Measurements from ENCODE around the gene FLT3. TPM values are rescaled to one million over a fixed set of nuclear protein-coding genes. Genes with fewer than 3 reads are reported as not detected.

The FLT3 gene
- total RNA-seq, 1 donor from 2014 or later: 0.07 TPM

DNA sequence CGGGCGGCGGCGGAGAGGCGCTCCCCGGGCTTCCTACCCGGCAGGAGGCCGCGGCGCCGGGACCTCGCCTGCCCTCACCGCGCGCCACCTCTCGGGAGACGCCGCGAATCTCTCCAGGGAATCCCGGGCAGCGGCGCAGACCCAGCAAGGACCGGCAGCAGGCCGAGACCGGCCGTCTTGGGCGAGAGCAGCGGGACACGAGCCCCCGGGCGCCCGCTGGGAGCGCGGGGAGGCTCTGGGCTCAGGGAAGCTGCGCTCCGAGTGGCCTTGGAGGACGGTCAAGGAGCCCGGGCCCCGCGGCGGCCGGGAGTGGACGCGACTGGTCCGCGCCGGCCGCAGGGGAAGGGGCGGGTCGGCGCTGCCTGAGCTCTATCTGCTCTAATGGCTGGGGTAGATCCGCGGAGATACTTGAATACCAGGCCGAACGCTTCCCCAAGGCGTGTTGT is 145.9 kb downstream of the FLT3 start:
- Mint-ChIP-seq H3K27me3 (peaks cover 58% of the 10 kb centered on the region), H3K9me3 (peaks cover 2% of the 10 kb centered on the region), H3K27ac (no peak overlapping the region), H3K36me3 (ENCODE audit: low read depth) (no peaks in the 10 kb centered on the region), H3K4me3 (peak overlapping the region; percentile 77), H3K4me1 (peaks cover 15% of the 10 kb centered on the region)
- TF ChIP-seq, protein P1, sequence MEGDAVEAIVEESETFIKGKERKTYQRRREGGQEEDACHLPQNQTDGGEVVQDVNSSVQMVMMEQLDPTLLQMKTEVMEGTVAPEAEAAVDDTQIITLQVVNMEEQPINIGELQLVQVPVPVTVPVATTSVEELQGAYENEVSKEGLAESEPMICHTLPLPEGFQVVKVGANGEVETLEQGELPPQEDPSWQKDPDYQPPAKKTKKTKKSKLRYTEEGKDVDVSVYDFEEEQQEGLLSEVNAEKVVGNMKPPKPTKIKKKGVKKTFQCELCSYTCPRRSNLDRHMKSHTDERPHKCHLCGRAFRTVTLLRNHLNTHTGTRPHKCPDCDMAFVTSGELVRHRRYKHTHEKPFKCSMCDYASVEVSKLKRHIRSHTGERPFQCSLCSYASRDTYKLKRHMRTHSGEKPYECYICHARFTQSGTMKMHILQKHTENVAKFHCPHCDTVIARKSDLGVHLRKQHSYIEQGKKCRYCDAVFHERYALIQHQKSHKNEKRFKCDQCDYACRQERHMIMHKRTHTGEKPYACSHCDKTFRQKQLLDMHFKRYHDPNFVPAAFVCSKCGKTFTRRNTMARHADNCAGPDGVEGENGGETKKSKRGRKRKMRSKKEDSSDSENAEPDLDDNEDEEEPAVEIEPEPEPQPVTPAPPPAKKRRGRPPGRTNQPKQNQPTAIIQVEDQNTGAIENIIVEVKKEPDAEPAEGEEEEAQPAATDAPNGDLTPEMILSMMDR (IDR thresholded peaks at IDR 0.05): no peak
- ATAC-seq (ENCODE audit: low read depth) (no peak), DNase-seq (peak; percentile 31)
- POLR2A ChIA-PET: no interaction called here
- intact Hi-C loops (cut with micrococcal nuclease): loop anchor here (1.0 to 2.0 kb wide), 5 partner anchors 14 to 580 kb away; partner anchors contain the start of gene CDX2
- CTCF ChIA-PET: interaction anchor here (0.8 to 5.6 kb wide), 13 partner anchors 9 to 592 kb away, joined by 3 to 72 read pairs (median 6); partner anchors contain the start of genes CDX2 and PDX1

DNA sequence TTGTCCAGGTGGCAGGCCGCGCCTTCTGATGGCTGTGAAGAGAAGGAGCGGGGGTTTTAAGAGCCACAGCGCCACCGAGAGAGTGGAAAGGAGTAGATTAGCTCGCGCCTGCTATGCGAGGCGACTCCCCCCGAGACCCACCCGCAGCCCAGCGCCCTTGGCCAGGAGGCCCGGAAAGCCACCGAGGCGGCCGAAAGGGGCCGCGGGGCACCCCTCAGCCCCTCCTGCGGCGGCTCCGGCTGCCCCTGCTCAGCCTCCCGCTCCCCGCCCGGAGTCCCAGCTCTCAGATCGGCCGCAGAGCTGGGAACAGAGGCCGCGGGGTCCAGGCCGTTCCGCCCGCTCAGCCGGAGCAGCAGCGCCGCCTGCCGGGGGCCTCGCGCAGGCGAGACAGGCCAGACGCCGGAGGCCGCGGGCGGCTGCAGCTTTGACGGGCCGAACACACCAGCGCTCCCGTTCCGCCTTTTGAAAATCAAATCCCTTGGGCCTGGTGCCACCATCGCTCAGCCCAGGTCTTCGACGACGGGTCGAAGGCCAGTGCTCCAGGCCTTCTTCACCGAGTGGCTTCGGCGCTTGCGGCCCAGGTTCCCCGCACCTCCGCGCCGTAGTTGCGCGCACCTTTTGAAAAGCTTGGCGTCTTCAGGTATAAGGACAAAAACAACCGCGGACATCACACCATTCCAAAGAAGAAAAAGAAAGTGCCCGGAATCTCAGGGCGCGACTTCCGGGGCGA is 146.5 kb downstream of the FLT3 start:
- DNase-seq: peak; percentile 73
- Mint-ChIP-seq H3K36me3 (ENCODE audit: low read depth) (no peaks in the 10 kb centered on the region), H3K27me3 (peaks cover 61% of the 10 kb centered on the region), H3K9me3 (peaks cover 2% of the 10 kb centered on the region), H3K4me3 (peak overlapping the region; percentile 77), H3K27ac (peak overlapping the region; percentile 30), H3K4me1 (peaks cover 15% of the 10 kb centered on the region)
- peak; percentile 92 for ATAC-seq (ENCODE audit: low read depth)
- TF ChIP-seq, protein P1 (IDR thresholded peaks at IDR 0.05): no peak
- CTCF ChIA-PET: interaction anchor here (0.8 to 5.6 kb wide), 18 partner anchors 8 to 595 kb away, joined by 3 to 72 read pairs (median 4); partner anchors contain the start of genes CDX2 and PDX1
- intact Hi-C loops (cut with micrococcal nuclease): loop anchor here (1.0 to 2.0 kb wide), 6 partner anchors 15 to 580 kb away; partner anchors contain the start of gene CDX2
- POLR2A ChIA-PET: no interaction called here

Other genes with a start within 250 kb of the FLT3 start
- gene PDX1, start 180.6 kb downstream of the FLT3 start, total RNA-seq: not detected in 2 replicates
- gene CDX2, start 131.3 kb downstream of the FLT3 start, total RNA-seq: not detected in 2 replicates
- gene URAD, start 111.9 kb downstream of the FLT3 start, total RNA-seq: not detected in 2 replicates
- 60.7 and 68.2 TPM in 2 replicates for gene PAN3, start 38.0 kb upstream of the FLT3 start, total RNA-seq